K562 (cell line): Measurements from ENCODE around the gene RNF207. TPM values are rescaled to one million over a fixed set of nuclear protein-coding genes. Genes with fewer than 3 reads are reported as not detected.
A peak's percentile ranks its signal among the peaks of the same experiment; 100 is the strongest.

Source experiments
- BACH1 ChIP-seq: fragments of 200-800 bp; sonication (Bioruptor generic); IDR thresholded peaks from 2 replicates; pipeline ENCODE4 v1.6.1; 2016; ENCODE audit warnings: missing genetic modification characterization, missing compliant biosample characterization
- CHD4 ChIP-seq: fragments of 200-600 bp; sonication (generic); IDR thresholded peaks from 3 replicates; pipeline ENCODE4 v1.6.1; 2012; ENCODE audit warnings: low read depth, mild to moderate bottlenecking, mixed read lengths, low read length, inconsistent platforms; ENCODE audit not compliant: insufficient read depth, insufficient replicate concordance, poor library complexity, severe bottlenecking
- CHD7 ChIP-seq: fragments of 200-600 bp; sonication (generic); IDR thresholded peaks from one replicate; pipeline ENCODE4 v1.6.1; 2012; ENCODE audit warnings: mild to moderate bottlenecking, low read depth, low read length, inconsistent platforms
- CREB5 ChIP-seq: fragments of 250-450 bp; sonication (Bioruptor Pico); IDR thresholded peaks from 2 replicates; pipeline ENCODE4 v1.5.0; 2020; ENCODE audit warnings: mild to moderate bottlenecking
- CREM ChIP-seq: IDR thresholded peaks from 2 replicates; pipeline ENCODE4 v1.6.1; 2014; ENCODE audit warnings: antibody characterized with exemption, low read depth
- FOXA3 ChIP-seq, 2 experiments: fragments of 450-650 bp in 1 of 2; sonication (generic) in 1 of 2; formaldehyde crosslinking; IDR thresholded peaks in 1 of 2; conservative IDR thresholded peaks in 1 of 2; 2 replicates each; pipeline versions ENCODE4 v1.4.0 to v1.8.0; 2020 to 2022; ENCODE audit warnings: mild to moderate bottlenecking in 2 of 2, missing genetic modification reagents in 1 of 2
- MYC ChIP-seq, 2 experiments: fragments of 250-450 bp in 1 of 2; sonication (Bioruptor Pico) in 1 of 2; IDR thresholded peaks; 2 replicates each; pipeline versions ENCODE4 v1.5.1 to v1.6.1; 2012 to 2021; ENCODE audit warnings: low read depth in 2 of 2, borderline replicate concordance in 1 of 2, improper control_type of control experiment in 1 of 2, low read length in 1 of 2, mild to moderate bottlenecking in 1 of 2, moderate library complexity in 1 of 2
- TAL1 ChIP-seq: fragments of 450-650 bp; IDR thresholded peaks from 2 replicates; pipeline ENCODE4 v1.6.1; 2016; ENCODE audit warnings: mild to moderate bottlenecking
- THAP12 ChIP-seq: fragments of 250-450 bp; sonication (Bioruptor Pico); IDR thresholded peaks from 2 replicates; pipeline ENCODE4 v1.9.0; 2021; ENCODE audit warnings: mild to moderate bottlenecking, inconsistent platforms
- ZNF589 ChIP-seq: fragments of 200-800 bp; sonication (Bioruptor generic); IDR thresholded peaks from 2 replicates; pipeline ENCODE4 v1.6.1; 2016; ENCODE audit warnings: low read depth, missing genetic modification characterization, missing compliant biosample characterization
- polyA plus RNA-seq, 8 experiments: library from polyadenylated mRNA; depleted of rRNA in 4 of 8; stranded (reverse) in 5 of 8; unstranded in 3 of 8; fragments of >200 nt; fragmentation: Nextera tagmentation in 2 of 8; fragmentation: Illumina TruSeq in 1 of 8; extraction: Ambion mirVana in 2 of 8; extraction: Trizol in 1 of 8; gene quantifications; 2 replicates each; pipeline versions ENCODE4 v1.2.1 to v1.2.3, GENCODE V29; 2011 to 2014; ENCODE audit warnings: inconsistent platforms in 1 of 8, missing spikeins in 1 of 8
- total RNA-seq, 7 experiments: library from RNA; depleted of rRNA in 6 of 7; stranded (reverse); fragments of >200 nt in 6 of 7; fragmentation: Illumina TruSeq in 2 of 7; extraction: Trizol in 2 of 7; gene quantifications; 2 replicates each; pipeline versions ENCODE4 v1.2.1 to v1.2.3, GENCODE V29; 2011 to 2021; ENCODE audit warnings: low replicate concordance in 1 of 7

The RNF207 gene
- total and polyA plus RNA-seq, 9 of the 15 experiments (the other 6 are each of a cell fraction or from before 2014, with no cell fraction given) = 2.7 to 30.6 (median 12.9) TPM

GRCh38 chr1:6205849-6206519, at the start of gene RNF207 (continued):
- TF ChIP-seq BACH1 (tag) (no peak), THAP12 (CRISPR knock-in tag) (no peak), FOXA3 (CRISPR knock-in tag; conservative IDR thresholded peaks at IDR 0.05 in 1 of 2, IDR thresholded peaks at IDR 0.05 in 1 of 2) (no peak), CREB5 (no peak), CHD7 (no peak), ZNF589 (CRISPR knock-in tag) (no peak), CREM (peak; percentile 35; the same call in 1 of the 2 replicates), CHD4 (no peak), TAL1 (no peak), MYC (IDR thresholded peaks at IDR 0.05; ENCODE audit: low read depth, low read length) (no peak), MYC (CRISPR knock-in tag; IDR thresholded peaks at IDR 0.05; ENCODE audit: borderline replicate concordance, low read depth) (no peak)
